IPS-20b (cell line): ENCODE measurements around the gene TNFRSF18.
"Not testable (repeated sequence)": the region's sequence is repeated elsewhere in the genome, so short reads cannot be mapped to it uniquely, and the experiment has no call there.

ENCODE experiments used
- H3K27ac ChIP-seq: one replicate; pipeline ENCODE4 v1.5.1; 2013; ENCODE audit warnings: low read length
- H3K27me3 ChIP-seq: 2 replicates; pipeline ENCODE4 v1.6.1; 2013; ENCODE audit warnings: mild to moderate bottlenecking, low read length, inconsistent platforms; ENCODE audit not compliant: insufficient read depth
- H3K36me3 ChIP-seq: 2 replicates; pipeline ENCODE4 v1.6.1; 2013; ENCODE audit warnings: low read depth, mild to moderate bottlenecking, inconsistent platforms, low read length, moderate library complexity; ENCODE audit not compliant: insufficient read depth
- H3K4me1 ChIP-seq: 2 replicates; pipeline ENCODE4 v1.6.1; 2013; ENCODE audit warnings: mild to moderate bottlenecking, control low read depth, inconsistent platforms, low read length, moderate library complexity; ENCODE audit not compliant: insufficient read depth
- H3K4me3 ChIP-seq: 2 replicates; pipeline ENCODE4 v1.5.1; 2013; ENCODE audit warnings: mild to moderate bottlenecking, low read length, inconsistent platforms
- H3K9ac ChIP-seq: 2 replicates; pipeline ENCODE4 v1.6.1; 2013; ENCODE audit warnings: low read depth, mild to moderate bottlenecking, inconsistent platforms, low read length, moderate library complexity
- H3K9me3 ChIP-seq: 2 replicates; pipeline ENCODE4 v1.6.1; 2013; ENCODE audit warnings: mild to moderate bottlenecking, low read depth, low read length, inconsistent platforms; ENCODE audit not compliant: insufficient read depth

Gene TNFRSF18

GRCh38 chr1:1206376-1206965 is at the start of gene TNFRSF18:
Gene TNFRSF18 (minus strand): TSS chr1:1206592. CDS start chr1:1206571, 21 bp downstream.
- Histone ChIP-seq H3K9ac (no peak within 1 kb of the TSS), H3K27me3 (peaks cover 30% of the 10 kb centered on the region), H3K4me1 (no peaks in the 10 kb centered on the region), H3K9me3 (no peaks in the 10 kb centered on the region), H3K36me3 (no peaks in the 10 kb centered on the region), H3K4me3 (peak within 1 kb of the TSS; percentile 53; the same call in 1 of the 2 replicates), H3K27ac (no peak within 1 kb of the TSS)

- Histone ChIP-seq H3K27ac (no peak overlapping the region), H3K9me3 (no peaks in the 10 kb centered on the region), H3K4me3 (no peak overlapping the region), H3K27me3 (no peaks in the 10 kb centered on the region), H3K9ac (no peak overlapping the region), H3K4me1 (0 out of 2 replicates have a peak, but pooled peaks cover 3% of the 10 kb centered on the region), H3K36me3 (peaks cover 55% of the 10 kb centered on the region)
Measured at GRCh38 chr1:1255611-1256010, 49.2 kb upstream of the TNFRSF18 start.

- Histone ChIP-seq H3K4me3 (no peak overlapping the region), H3K4me1 (0 out of 2 replicates have a peak, but pooled peaks cover 3% of the 10 kb centered on the region), H3K9ac (no peak overlapping the region), H3K9me3 (no peaks in the 10 kb centered on the region), H3K27me3 (no peaks in the 10 kb centered on the region), H3K27ac (no peak overlapping the region), H3K36me3 (peaks cover 51% of the 10 kb centered on the region)
Measured at GRCh38 chr1:1255078-1255477, 48.7 kb upstream of the TNFRSF18 start.

GRCh38 chr1:1254667-1254998 is 48.2 kb upstream of the TNFRSF18 start:
- Histone ChIP-seq H3K27me3 (no peaks in the 10 kb centered on the region), H3K4me3 (no peak overlapping the region), H3K9me3 (no peaks in the 10 kb centered on the region), H3K27ac (no peak overlapping the region), H3K36me3 (peaks cover 47% of the 10 kb centered on the region), H3K4me1 (0 out of 2 replicates have a peak, but pooled peaks cover 3% of the 10 kb centered on the region), H3K9ac (no peak overlapping the region)

- peaks cover 43% of the 10 kb centered on the region for H3K36me3 ChIP-seq
- H3K4me1 ChIP-seq = 0 out of 2 replicates have a peak, but pooled peaks cover 3% of the 10 kb centered on the region
- no peak overlapping the region for H3K4me3 ChIP-seq
- H3K9me3 ChIP-seq = no peaks in the 10 kb centered on the region
- no peaks in the 10 kb centered on the region for H3K27me3 ChIP-seq
- no peak overlapping the region for H3K27ac ChIP-seq
- no peak overlapping the region for H3K9ac ChIP-seq
Measured at GRCh38 chr1:1253972-1254666, 47.7 kb upstream of the TNFRSF18 start.

- Histone ChIP-seq H3K4me1 (0 out of 2 replicates have a peak, but pooled peaks cover 3% of the 10 kb centered on the region), H3K27me3 (no peaks in the 10 kb centered on the region), H3K9ac (no peak overlapping the region), H3K4me3 (no peak overlapping the region), H3K9me3 (no peaks in the 10 kb centered on the region), H3K27ac (no peak overlapping the region), H3K36me3 (peaks cover 37% of the 10 kb centered on the region)
Measured at GRCh38 chr1:1253314-1253713, 46.9 kb upstream of the TNFRSF18 start.

GRCh38 chr1:1250786-1251284 is 44.4 kb upstream of the TNFRSF18 start:
- no peak overlapping the region for H3K27ac ChIP-seq
- H3K27me3 ChIP-seq = peaks cover 23% of the 10 kb centered on the region
- no peaks in the 10 kb centered on the region for H3K4me1 ChIP-seq
- H3K4me3 ChIP-seq = no peak overlapping the region
- no peaks in the 10 kb centered on the region for H3K9me3 ChIP-seq
- peaks cover 25% of the 10 kb centered on the region for H3K36me3 ChIP-seq
- H3K9ac ChIP-seq = no peak overlapping the region

GRCh38 chr1:1248009-1248913 is 41.9 kb upstream of the TNFRSF18 start:
- H3K27ac ChIP-seq, H3K36me3 ChIP-seq, H3K4me1 ChIP-seq, H3K4me3 ChIP-seq, H3K9ac ChIP-seq, H3K9me3 ChIP-seq: not testable (repeated sequence)
- H3K27me3 ChIP-seq = peaks cover 29% of the 10 kb centered on the region

- Histone ChIP-seq H3K36me3 (no peaks in the 10 kb centered on the region), H3K4me3 (no peak overlapping the region; the same call in 1 of the 2 replicates), H3K27ac (no peak overlapping the region), H3K9ac (no peak overlapping the region), H3K4me1 (no peaks in the 10 kb centered on the region), H3K27me3 (peaks cover 29% of the 10 kb centered on the region), H3K9me3 (no peaks in the 10 kb centered on the region)
Measured at GRCh38 chr1:1247341-1247913, 41.0 kb upstream of the TNFRSF18 start.

- H3K4me1 ChIP-seq = no peaks in the 10 kb centered on the region
- no peak within 1 kb of the TSS for H3K27ac ChIP-seq
- H3K36me3 ChIP-seq = no peaks in the 10 kb centered on the region
- no peak within 1 kb of the TSS for H3K9ac ChIP-seq
- no peaks in the 10 kb centered on the region for H3K9me3 ChIP-seq
- peaks cover 29% of the 10 kb centered on the region for H3K27me3 ChIP-seq
- H3K4me3 ChIP-seq = peak within 1 kb of the TSS; percentile 14; the same call in 1 of the 2 replicates
Measured at GRCh38 chr1:1246577-1247340, 40.4 kb upstream of the TNFRSF18 start, which contains the start of gene C1QTNF12. Gene C1QTNF12 (minus strand): TSS chr1:1246722. CDS start chr1:1246690, 32 bp downstream.
